ENCODE data around the gene GPD1.

DNA sequence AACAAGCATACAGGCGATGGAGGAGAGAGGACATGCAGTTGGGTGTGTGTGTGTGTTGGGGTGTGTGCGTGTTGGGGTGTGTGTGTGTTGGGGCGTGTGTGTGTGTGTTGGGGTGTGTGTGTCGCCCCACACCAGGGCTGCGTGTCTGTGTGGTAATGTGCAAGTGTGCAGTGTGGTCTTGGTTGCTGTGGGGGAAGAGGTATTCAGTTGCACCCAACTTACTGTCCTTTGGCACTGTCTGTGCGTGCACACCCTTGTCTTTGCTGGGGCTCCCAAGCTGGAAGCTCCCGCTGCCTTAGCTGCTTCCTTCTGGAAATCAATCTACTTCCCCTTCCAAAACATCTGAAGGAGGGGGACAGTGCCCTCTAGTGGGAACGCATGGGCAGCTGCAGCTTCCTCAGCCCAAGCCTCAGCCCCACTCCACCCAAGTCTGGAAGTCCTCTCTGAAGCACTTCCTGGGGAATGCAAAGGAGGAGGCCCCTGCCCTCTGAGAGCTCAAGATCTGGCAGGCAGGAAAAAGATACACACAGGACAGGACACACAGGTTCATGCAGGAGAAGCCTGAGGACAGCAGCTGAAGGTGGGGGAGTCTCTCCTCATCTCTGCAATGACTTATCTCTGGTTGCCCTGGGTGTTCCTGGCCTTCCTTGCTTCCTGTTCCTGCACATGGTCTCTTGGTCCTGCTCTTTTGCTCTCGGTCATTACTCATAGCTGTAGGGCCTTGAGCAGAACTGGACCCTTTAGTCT is 33.3 kb upstream of the GPD1 start:
- TF ChIP-seq TAF1 (IDR thresholded peaks at IDR 0.05; ENCODE audit: borderline replicate concordance, low read depth, low read length) (no peak), EP300 (IDR thresholded peaks at IDR 0.05; ENCODE audit: borderline replicate concordance in 1 of 2, control insufficient read depth in 1 of 2, low read depth in 2 of 2, low read length in 2 of 2) (no peak)

All from GM12878 (cell line).